ENCODE measurements around the gene SLC16A11.
"Not testable (repeated sequence)": the region's sequence is repeated elsewhere in the genome, so short reads cannot be mapped to it uniquely, and the experiment has no call there.

The SLC16A11 gene, protein sequence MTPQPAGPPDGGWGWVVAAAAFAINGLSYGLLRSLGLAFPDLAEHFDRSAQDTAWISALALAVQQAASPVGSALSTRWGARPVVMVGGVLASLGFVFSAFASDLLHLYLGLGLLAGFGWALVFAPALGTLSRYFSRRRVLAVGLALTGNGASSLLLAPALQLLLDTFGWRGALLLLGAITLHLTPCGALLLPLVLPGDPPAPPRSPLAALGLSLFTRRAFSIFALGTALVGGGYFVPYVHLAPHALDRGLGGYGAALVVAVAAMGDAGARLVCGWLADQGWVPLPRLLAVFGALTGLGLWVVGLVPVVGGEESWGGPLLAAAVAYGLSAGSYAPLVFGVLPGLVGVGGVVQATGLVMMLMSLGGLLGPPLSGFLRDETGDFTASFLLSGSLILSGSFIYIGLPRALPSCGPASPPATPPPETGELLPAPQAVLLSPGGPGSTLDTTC

DNA sequence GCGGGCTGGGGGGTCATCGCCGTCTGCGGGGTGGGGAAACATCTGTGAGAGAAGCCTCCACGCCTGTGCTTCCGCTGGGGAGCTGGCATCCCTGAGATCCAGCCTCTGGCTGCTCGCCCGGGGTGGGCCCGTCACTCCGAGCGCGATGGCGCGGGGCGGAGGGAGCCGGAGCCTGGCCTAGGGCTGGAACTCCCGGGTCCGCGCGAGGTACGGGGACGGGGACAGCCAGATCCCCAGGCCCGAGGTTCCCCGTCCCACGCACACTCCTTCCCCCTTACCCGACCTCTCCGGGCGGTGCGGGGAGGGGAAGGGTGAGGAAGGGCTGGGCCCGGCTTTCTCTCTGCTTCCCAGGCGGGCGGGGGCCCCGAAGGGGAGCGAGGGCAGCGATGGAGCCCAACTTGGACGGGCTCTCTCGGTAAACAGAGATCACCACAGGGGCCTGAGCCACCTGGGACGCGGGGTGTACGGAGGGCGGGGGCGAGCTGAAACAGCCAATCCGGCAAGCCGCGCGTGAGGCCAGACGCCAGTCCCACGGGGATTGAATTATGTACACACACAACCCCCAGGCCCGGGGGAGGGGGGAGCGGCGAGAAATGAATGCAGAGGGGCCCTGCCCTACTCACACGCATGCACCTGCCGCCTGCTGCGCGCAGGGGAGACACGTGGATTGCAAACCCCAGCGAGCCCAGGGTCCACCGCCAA lies at the start of gene SLC16A11:
Gene SLC16A11 (minus strand): TSS at position 596 of the 702 bp plus-strand sequence. CDS start 579 bp downstream, at position 17.
- peak; percentile 84 for DNase-seq

DNA sequence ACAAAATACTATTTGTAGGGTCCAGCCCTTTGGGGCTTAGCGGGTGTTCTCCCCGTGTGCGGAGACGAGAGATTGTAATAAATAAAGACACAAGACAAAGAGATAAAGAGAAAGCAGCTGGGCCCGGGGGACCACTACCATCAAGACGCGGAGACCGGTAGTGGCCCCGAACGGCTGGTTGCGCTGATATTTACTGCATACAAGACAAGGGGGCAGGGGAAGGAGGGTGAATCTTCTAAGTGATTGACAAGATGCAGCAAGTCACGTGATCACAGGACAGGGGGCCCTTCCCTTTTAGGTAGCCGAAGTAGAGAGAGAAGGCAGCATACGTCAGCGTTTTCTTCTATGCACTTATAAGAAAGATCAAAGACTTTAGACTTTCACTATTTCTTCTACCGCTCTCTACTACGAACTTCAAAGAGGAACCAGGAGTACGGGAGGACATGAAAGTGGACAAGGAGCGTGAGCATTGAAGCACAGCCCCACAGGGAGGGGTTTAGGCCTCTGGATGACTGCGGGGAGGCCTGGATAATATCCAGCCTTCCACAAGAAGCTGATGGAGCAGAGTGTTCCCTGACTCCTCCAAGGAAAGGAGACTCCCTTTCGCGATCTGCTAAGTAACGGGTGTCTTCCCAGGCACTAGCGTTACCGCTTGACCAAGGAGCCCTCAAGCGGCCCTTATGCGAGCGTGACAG lies 47.6 kb upstream of the SLC16A11 start:
- not testable (repeated sequence) for DNase-seq

DNA sequence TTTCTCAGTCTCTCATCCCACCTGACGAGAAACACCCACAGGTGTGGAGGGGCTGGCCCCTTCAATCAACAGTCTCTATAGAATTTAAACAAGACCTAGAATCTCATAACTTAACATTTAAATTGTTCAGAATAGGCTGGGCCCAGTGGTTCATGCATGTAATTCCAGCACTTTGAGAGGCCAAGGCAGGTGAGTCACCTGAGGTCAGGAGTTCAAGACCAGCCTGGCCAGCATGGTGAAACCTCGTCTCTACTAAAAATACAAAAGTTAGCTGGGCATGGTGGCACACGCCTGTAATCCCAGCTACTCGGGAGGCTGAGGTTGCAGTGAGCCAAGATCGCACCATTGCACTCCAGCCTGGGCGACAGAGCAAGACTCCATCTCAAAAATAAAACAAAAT lies 45.7 kb upstream of the SLC16A11 start:
- DNase-seq: not testable (repeated sequence)

DNA sequence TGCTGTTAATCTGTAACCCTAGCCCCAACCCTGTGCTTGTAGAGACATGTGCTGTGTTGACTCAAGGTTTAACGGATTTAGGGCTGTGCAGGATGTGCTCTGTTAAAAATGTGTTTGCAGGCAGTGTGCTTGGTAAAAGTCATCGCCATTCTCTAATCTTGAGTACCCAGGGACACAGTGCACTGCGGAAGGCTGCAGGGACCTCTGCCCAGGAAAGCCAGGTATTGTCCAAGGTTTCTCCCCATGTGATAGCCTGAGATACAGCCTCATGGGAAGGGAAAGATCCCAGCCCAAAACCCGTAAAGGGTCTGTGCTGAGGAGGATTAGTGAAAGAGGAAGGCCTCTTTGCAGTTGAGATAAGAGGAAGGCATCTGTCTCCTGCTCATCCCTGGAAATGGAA lies 44.5 kb upstream of the SLC16A11 start:
- peak; percentile 64 for DNase-seq

DNA sequence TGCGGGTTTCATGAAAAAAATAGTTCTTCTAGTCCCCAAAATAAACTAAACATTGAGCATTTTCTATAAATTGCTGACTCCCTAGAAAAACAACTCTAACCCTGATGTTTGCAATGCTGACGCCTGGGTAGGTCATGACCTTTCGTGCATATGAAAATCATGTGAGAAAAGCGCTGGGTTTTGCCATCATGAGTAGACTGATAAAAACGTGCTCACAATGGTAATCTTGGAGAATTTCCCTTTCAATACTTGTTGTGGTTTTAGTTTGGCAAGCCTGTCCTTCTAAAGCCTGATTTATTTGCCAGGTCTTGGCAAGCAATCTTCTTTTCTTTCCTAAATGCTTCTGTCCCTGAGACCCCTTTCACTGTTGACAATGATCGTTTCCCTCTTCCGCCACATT lies 40.2 kb upstream of the SLC16A11 start:
- no peak for DNase-seq

DNA sequence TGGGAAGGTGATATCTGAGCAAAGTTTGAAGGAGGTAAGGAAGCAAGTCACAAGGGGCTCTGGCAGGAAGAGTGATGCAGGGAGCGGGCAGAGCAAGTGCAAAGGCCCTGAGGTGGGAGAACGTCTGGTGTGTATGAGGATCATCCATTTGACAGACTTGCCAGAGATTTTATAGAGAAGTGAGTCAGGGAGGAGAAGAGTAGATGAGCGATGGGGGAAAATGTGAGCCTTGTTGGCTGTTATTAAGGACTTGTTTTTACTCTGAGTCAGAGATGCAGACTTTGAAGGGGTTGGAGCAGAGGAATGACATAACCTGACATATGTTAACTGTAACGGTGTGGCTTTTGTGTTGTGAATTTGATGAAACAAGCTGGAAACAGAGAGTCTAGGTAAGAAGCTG lies 39.7 kb upstream of the SLC16A11 start:
- DNase-seq: no peak

DNA sequence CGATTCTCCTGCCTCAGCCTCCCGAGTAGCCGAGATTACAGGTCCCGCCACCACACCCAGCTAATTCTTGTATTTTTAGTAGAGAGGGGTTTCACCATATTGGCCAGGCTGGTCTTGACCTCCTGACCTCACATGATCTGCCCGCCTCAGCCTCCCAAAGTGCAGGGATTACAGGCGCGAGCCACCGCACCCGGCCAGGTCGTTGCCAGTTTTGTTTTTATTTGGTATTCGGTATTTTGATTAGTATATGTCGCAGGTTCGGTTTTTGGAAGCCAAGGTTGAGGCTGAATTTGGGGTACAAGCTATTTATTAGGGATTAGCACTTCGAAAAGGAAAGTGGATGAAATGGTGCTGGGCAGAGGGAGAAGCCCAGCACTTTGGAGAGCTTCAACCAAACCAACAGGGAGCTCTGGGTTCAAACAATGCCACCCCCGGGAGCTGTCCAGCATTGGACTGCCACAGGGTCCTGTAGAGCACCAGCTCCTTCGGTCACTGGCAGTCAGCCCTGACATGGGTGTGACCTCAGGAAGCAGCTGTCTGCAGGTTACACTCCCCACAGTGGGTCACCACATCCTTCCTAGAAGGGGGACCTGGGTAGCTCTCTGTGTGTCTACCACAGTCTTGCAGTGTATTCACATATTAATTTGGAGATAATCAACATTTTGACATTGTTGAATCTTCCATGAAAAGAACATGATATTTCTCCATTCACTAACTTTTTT lies 37.6 kb upstream of the SLC16A11 start:
- no peak for DNase-seq

DNA sequence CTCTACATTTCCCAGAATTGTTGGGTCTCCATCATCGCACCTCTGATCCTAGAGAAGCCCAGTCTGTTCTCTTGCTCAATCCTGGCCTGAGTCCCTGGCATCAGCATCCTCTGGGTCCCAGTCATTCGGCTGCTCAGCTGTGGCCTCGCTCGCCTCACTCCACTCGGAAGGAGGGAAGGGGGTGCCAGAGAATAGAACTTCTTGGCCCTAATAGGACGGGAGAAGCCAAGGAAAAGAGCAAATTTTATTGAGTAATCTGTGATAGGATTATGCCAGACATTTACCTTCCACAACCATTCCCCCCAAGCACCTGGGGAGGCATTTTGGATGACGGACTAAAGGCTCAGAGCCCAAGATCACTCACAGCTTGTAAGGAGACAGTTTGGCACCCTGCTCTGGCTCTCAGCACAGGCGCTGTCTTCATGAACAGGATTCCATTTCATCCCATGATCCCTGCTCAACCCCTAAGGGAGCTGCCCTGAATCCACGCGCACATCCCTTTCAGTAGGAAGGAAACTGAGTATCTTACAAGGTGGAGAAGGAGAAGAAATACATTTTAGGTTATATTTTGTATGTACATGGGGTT lies 36.7 kb upstream of the SLC16A11 start:
- no peak for DNase-seq

DNA sequence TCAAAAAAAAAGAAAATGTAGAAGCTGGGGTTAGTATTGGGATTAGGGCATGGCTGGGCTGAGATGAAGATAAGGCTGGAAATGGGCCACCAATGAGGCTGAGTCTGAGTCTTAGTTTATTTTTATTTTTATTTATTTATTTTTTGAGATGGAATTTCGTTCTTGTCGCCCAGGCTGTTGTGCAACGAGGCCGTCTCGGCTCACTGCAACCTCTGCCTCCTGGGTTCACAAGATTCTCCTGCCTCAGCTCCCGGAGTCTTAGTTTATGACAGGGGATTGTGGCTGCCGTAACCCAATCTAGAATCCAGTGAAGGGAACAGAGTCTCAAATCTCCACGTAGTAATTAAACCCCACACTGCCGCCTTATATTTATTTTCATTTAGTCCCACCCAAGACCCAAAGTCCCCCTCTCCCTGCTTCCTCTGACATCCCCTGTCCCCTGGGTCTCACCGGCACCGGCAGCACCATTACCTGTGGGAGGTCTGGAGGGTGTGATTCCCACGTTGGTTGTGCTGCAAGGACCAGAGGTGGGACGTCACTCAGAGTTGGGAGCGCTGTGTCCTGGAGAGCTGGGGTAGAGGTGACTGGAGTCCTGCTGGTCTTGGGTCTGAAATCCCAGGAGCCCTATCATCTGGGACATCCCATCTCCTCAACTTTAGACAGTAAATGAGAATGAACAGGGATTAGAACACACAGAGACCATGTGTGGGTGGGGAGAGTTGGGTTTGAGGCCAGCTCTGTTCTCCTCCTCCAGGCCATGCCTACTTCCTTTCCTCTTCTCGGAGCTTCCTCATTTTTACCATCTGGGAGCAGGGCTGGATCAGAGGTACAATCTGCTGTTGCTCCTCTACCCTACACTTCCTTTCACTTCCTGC lies 35.9 kb upstream of the SLC16A11 start, which contains the start of gene CLEC10A:
Gene CLEC10A (minus strand): TSS at position 671 of the 875 bp plus-strand sequence. CDS start 1,439 bp downstream, outside the sequence.
- DNase-seq: no peak

DNA sequence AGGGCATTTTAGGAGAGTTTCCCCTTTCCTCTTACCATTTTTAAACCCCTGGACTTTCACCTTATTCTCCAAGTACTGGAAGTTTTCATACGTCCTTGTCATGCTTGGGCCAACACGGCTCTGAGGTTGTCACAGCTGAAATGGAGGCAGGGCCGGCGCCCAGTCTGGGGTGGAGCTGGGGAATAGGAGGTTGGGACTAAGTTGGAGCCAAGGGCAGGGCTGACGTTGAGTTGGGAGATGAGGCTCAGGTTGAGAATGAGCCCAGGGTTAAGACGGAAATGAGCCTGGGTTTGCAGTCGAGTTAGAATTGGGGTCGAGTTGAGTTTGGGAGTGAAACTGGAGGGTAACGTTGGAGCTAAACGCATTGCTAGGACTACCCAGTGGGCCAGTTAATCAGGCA lies 34.8 kb upstream of the SLC16A11 start:
- DNase-seq: no peak

DNA sequence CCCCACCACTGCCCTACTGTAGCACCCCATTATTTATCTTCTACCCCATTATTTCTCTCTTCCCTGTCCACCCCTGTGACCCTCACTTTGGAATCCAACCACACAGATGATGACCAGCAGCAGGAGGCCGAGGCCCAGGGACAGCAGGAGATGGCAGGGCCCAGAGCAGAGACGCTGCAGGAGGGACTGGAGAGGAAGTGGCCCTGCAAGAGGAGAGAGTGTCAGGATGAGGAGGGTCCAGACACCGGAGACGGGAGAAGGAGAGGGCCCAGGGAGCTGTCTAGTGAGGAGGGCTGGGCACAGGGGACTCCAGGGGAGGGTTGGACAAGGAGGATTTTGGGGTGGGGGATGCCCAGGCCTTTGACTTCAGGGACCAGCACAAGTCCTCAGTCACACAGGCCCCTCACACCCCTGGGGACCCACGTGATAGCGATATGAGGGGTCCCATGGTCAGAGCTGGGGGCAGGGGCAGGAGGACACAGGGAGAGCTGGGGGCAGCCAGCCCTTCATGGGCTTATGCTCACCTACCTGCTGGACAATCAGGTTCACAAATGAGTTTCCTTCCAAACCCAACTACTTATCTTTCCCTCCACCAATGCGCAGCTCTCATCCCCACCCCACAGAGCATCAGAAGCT lies 34.1 kb upstream of the SLC16A11 start:
- no peak for DNase-seq

DNA sequence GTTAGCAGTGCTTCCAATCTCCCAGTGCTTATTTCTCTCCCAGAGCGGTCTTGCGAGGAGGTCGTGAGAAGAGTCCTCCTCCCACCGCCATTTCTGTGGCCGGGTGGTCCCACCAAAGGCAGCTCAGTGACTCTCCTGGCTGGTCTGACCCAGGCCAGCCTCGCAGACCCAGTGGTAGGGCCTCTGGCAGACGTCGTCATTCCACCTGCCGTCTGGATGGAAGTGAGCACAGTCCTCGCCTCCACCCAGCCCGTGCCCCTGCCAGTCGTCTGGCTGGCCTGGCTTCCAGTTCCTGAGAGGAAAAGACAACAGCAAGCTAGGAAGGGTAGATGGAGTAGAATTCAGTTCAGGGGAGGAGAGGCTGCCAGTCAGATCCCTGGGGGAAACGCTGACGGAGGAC lies 31.0 kb upstream of the SLC16A11 start:
- no peak for DNase-seq

DNA sequence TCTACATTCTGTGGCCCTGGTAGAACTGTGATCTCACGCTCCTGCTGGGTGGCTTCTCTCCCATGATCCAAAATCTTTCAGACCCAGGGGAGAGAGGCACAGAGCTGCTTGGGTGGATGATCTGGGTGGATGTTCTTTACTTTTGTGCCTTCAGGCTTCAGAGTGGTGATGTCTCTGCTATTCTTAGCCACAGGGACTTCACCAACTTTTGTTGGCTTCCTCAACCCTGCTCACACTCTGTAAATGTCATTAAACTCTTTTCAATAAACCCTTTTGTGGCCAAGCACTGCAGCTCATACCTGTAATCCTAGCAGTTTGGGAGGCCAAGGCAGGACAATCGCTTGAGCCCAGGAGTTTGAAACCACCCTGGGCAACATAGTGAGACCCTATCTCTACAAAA lies 28.5 kb upstream of the SLC16A11 start:
- no peak for DNase-seq

DNA sequence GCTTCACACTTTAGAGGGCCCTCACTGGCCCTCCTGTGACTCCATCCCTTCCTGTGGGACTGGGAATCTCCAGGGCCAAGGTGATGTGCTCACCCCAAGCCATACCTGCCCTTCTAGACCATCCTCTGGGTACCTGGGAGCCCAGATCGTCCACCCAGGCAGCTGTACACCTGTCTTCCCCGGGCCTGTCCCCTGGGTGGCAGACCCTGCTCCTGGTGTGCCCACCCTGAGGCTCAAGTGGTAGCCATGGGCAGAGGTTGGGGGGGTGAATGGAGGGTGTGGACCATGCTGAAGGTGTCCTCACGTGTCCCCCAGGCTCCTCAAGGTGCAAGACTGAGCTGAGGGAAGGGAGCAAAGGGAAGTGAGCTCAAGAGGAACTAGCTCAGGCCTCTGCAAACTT lies 26.8 kb upstream of the SLC16A11 start:
- DNase-seq: no peak

DNA sequence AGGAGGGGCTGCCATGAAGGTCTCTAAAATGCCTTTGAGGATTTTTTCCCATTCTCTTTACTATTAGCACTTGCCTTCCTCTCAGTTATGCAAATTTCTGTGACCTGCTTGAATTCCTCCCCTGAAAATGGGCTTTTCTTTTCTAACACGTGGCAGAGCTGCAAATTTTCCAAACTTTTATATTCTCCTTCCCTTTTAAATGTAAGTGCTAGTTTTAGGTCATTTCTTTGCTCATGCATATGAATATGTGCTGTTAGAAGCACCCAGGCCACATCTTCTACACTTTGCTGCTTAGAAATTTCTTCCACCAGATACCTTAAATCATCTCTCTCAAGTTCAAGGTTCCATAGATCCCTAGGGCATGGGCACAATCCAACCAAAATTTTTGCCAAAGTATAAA lies 24.4 kb upstream of the SLC16A11 start:
- no peak for DNase-seq

DNA sequence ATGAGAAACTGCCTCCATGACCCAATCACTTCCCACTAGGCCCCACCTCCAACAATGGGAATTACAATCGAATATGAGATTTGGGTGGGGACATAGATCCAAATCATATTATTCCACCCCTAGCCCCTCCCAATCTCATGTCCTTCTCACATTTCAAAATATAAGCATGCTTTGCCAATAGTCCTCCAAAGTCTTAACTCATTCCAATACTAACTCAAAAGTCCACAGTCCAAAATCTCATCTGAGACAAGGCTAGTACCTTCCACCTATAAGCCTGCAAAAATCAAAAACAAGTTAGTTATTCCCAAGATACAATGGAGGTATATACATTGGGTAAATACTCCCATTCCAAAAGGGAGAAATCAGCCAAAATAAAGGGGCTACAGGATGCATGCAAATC lies 23.3 kb upstream of the SLC16A11 start:
- DNase-seq: no peak

DNA sequence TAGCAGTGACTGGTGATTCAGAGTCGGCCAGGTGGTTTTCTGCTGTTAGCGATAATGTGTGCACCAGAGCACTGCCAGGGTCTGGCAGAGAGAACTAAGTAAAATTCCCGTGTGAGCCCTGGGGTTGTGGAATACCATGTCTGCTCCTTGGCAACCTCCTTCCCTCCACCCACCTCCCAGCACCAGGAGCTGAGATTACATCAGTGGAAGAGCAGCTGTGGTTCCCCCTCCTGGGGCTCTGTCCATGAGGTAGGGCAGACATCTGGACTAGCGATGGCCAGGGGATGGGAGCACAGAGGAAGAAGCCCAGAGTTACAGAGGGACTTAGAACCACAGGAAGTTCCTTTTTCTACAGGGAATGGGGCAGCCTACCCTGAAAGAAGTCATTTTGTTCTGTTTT lies 20.4 kb upstream of the SLC16A11 start:
- no peak for DNase-seq

DNA sequence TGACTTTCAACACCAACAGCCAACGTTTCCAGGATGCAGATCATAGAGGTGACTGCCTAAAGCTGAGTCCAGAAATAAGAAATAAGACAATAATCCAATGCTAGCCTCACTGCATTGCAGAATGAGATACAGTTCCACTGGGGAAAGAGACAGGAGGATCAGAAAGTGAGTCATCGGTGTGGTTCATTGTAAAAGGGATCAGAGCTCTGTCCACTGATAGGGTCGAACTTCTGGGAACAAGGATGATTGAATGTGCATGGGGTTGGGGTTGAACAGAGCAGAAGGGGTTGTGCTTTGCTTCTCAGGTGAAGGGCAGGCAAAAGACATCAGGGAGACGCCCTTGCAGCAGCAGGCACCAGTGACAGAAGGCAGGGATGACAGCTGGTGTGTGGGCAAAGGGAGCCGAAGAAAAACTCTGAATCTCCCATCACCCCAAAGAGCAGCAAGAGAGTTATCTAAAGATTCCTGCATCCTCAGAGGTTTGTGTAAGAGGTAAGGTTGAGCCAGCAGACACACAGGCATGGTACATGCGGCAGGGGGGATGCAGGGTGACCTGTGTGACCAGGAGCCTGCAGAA lies 19.7 kb upstream of the SLC16A11 start:
- no peak for DNase-seq

DNA sequence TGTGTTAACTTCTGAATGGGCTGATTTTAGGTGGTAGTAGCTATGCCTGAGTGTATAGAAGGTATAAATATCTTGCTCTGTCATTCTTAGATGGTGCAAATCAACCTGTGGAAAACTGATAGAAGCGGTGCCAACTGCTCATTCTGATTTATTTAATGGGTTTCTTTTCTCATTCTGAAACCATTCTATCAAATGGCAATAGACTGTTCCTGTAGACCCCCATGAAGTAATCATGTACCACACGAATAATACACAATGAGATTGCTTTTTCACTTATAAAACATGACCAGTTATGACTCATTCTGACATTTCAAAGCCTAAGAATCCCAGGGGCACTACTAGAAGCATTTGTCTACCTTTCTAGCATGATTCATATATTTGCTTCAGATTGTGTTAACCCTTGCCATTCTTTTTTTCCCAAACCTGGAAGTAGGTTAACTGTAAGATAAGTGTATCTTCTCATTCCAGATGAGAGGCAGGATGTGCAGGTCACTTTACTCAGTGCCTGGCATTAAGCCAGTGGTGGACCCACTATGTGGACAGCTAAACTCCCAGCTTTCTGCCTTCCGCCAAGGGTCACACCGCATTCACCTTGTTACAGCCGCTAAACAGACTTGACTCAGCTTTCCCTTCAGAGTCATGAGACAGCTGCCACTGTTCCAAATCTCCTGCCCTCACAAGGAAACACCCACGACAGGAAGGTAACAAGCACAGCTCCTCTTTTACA lies 16.4 kb upstream of the SLC16A11 start:
- peak; percentile 80 for DNase-seq
